HG02973 (cell line): Measurements from ENCODE around the gene CATSPERZ.

Experiments
- ATAC-seq: cut with Tn5 transposase; IDR thresholded peaks from one replicate; pipeline ENCODE4 v1.9.1; 2021; ENCODE audit warnings: moderate library complexity; ENCODE audit not compliant: unreplicated experiment

The CATSPERZ gene

GRCh38 chr11:64339754-64340408 lies 39.7 kb downstream of the CATSPERZ start, which contains the start of gene CCDC88B:
Gene CCDC88B, plus strand, starts transcription at chr11:64340204. Its CDS starts 63 bp downstream, at chr11:64340267.
- peak; percentile 44 for ATAC-seq

GRCh38 chr11:64340671-64341335 lies 40.6 kb downstream of the CATSPERZ start:
- peak; percentile 29 for ATAC-seq

- no peak for ATAC-seq
Measured at GRCh38 chr11:64341429-64341828, 41.3 kb downstream of the CATSPERZ start.

GRCh38 chr11:64341851-64342791 lies 42.0 kb downstream of the CATSPERZ start:
- ATAC-seq, result peak; percentile 36

GRCh38 chr11:64342869-64343745 lies 42.9 kb downstream of the CATSPERZ start:
- no peak for ATAC-seq

GRCh38 chr11:64343767-64344559 lies 43.8 kb downstream of the CATSPERZ start:
- ATAC-seq, result no peak

GRCh38 chr11:64344787-64345186 lies 44.6 kb downstream of the CATSPERZ start:
- ATAC-seq, result no peak

GRCh38 chr11:64347193-64347867 lies 47.2 kb downstream of the CATSPERZ start:
- ATAC-seq, result no peak

GRCh38 chr11:64348383-64349024 lies 48.3 kb downstream of the CATSPERZ start:
- ATAC-seq, result no peak

GRCh38 chr11:64349025-64349387 lies 48.8 kb downstream of the CATSPERZ start:
- no peak for ATAC-seq

GRCh38 chr11:64349404-64349803 lies 49.2 kb downstream of the CATSPERZ start:
- no peak for ATAC-seq

- ATAC-seq, result no peak
Measured at GRCh38 chr11:64351136-64351631, 51.0 kb downstream of the CATSPERZ start.

- ATAC-seq, result no peak
Measured at GRCh38 chr11:64352099-64352994, 52.2 kb downstream of the CATSPERZ start.

GRCh38 chr11:64352995-64353714 lies 53.0 kb downstream of the CATSPERZ start:
- ATAC-seq, result no peak

- no peak for ATAC-seq
Measured at GRCh38 chr11:64353715-64354506, 53.8 kb downstream of the CATSPERZ start.
